Panc1 (cell line): ENCODE data around the gene TBC1D22A. TPM values are rescaled to one million over a fixed set of nuclear protein-coding genes. Genes with fewer than 3 reads are reported as not detected.

Source experiments
- ATAC-seq: fragments of 200-7000 bp; cut with Tn5 transposase; 2 replicates; pipeline ENCODE4 v1.9.1; 2020; ENCODE audit warnings: mild to moderate bottlenecking, moderate library complexity
- BruUV-seq: library from RNA; stranded (reverse); fragments of 400-500 nt; replicated peaks from 2 replicates; lab custom pipeline; 2021; lab: Mats Ljungman, UMichigan
- CTCF ChIA-PET: fragments of 300-600 bp; sonication (Branson Sonifier 250); formaldehyde crosslinking; loops from one replicate; lab custom pipeline; 2022; ENCODE audit warnings: antibody characterized with exemption; lab: Charles Lee
- POLR2A ChIA-PET: fragments of 300-600 bp; sonication (Branson Sonifier 250); formaldehyde crosslinking; loops from one replicate; lab custom pipeline; 2022; ENCODE audit warnings: antibody characterized with exemption; lab: Charles Lee
- DNase-seq: peaks from one replicate; pipeline ENCODE4 v3.0.0-alpha.2; 2010; ENCODE audit warnings: low read depth, low spot score
- H3K27ac ChIP-seq: 2 replicates; pipeline ENCODE4 v1.5.1; 2011; ENCODE audit warnings: mild to moderate bottlenecking, low read length, inconsistent platforms
- H3K27me3 ChIP-seq: fragments of 200-500 bp; sonication (Bioruptor generic); 2 replicates; pipeline ENCODE4 v1.6.0; 2014; ENCODE audit warnings: low read length, inconsistent platforms; ENCODE audit not compliant: control insufficient read depth, insufficient read depth
- H3K36me3 ChIP-seq: fragments of 200-500 bp; sonication (Bioruptor generic); 2 replicates; pipeline ENCODE4 v1.5.1; 2014; ENCODE audit warnings: inconsistent platforms, mild to moderate bottlenecking, low read length, moderate library complexity; ENCODE audit not compliant: control insufficient read depth, insufficient read depth
- H3K4me1 ChIP-seq: 2 replicates; pipeline ENCODE4 v1.5.1; 2011; ENCODE audit warnings: inconsistent platforms, mild to moderate bottlenecking, low read length, moderate library complexity; ENCODE audit not compliant: control insufficient read depth, insufficient read depth
- H3K4me3 ChIP-seq, 2 experiments: 2 replicates each; pipeline ENCODE4 v1.5.1; 2011 to 2012; ENCODE audit warnings: low read depth in 2 of 2, low read length in 2 of 2, mild to moderate bottlenecking in 2 of 2, inconsistent platforms in 1 of 2, moderate library complexity in 1 of 2
- H3K9me3 ChIP-seq: fragments of 200-500 bp; sonication (Bioruptor generic); 2 replicates; pipeline ENCODE4 v1.5.1; 2014; ENCODE audit warnings: low read depth, mild to moderate bottlenecking, inconsistent platforms, low read length, moderate library complexity; ENCODE audit not compliant: control insufficient read depth, insufficient read depth
- POLR2AphosphoS5 ChIP-seq: IDR thresholded peaks from 2 replicates; pipeline ENCODE4 v1.6.1; 2012; ENCODE audit warnings: mild to moderate bottlenecking, low read depth, low read length, moderate library complexity
- SIN3A ChIP-seq: IDR thresholded peaks from 2 replicates; pipeline ENCODE4 v1.6.1; 2012; ENCODE audit warnings: low read depth, mild to moderate bottlenecking, low read length, moderate library complexity, borderline replicate concordance; ENCODE audit not compliant: insufficient read depth
- TCF7L2 ChIP-seq: IDR thresholded peaks from 2 replicates; pipeline ENCODE4 v1.6.1; 2011; ENCODE audit warnings: mild to moderate bottlenecking, low read depth, low read length, inconsistent platforms
- in situ Hi-C: cut with HindIII; loops from 2 replicates; pipeline ENCODE4 v1.10.0; 2016; ENCODE audit warnings: low sequenced_read_pairs, low pct_unique_long_range_greater_than_20kb
- intact Hi-C: fragments of 100-400 bp; cut with micrococcal nuclease; formaldehyde crosslinking; loops from one replicate; pipeline ENCODE4 v1.10.0; 2022; ENCODE audit not compliant: unreplicated experiment
- total RNA-seq: library from RNA; stranded (reverse); gene quantifications from one replicate; pipeline ENCODE4 v1.2.1, GENCODE V29; 2021; ENCODE audit not compliant: unreplicated experiment
- TF ChIP-seq, protein P1 (sequence below): fragments of 450-650 bp; IDR thresholded peaks from 2 replicates; pipeline ENCODE4 v1.5.1; 2017; ENCODE audit warnings: mild to moderate bottlenecking
- TF ChIP-seq, protein P2 (sequence below), 2 experiments: IDR thresholded peaks; 2 replicates each; pipeline ENCODE4 v1.6.1; 2011 to 2012; ENCODE audit warnings: low read depth in 2 of 2, control low read depth in 1 of 2, low read length in 1 of 2, mild to moderate bottlenecking in 1 of 2, moderate library complexity in 1 of 2; ENCODE audit not compliant: insufficient read depth in 1 of 2

The TBC1D22A gene
- total RNA-seq, 1 experiment from 2014 or later = 28.7 TPM

DNA sequence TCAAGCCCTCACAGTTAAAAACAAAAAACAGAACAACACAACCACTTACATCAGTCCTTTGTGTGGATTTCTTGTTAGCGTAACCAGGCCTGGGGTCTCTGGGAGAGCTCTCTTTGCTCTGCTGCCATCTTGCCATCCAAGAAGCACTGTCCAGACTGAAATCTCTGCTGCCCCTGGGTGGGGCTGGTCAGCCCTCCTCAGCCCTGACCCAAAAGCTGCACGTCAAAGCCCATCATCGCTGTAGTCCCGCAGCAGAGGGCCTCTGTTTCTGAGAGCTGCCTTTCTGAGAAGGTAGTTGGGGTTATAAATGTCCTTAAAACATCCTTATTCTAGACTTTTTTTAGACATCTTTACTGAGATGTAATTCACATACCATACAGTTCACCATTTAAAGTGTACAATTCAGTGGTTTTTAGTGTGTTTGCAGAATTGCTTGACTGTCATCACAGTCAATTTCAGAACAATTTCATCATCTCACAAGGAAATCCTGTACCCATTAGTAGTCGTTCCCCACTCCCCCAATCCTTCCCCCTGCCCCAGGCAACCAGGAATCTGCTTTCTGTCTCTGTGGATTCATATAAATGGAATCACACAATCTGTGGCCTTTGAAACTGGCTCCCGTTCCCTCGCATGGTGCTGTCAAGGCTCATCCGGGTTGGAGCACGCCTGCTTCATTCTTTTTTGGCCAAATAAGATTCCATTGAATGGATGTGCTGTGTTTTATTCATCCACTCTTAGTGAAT is 94.9 kb downstream of the TBC1D22A start:
- H3K4me3 ChIP-seq = no peak overlapping the region
- ChIA-PET CTCF (no interaction called here), POLR2A (no interaction called here)
- no TSS peak for BruUV-seq
- intact Hi-C loops (no loop called here), in situ Hi-C loops (no loop called here)
- ATAC-seq (no peak), DNase-seq (no peak)
- H3K36me3 ChIP-seq = no peaks in the 10 kb centered on the region
- no peaks in the 10 kb centered on the region for H3K4me1 ChIP-seq
- TF ChIP-seq, protein P1, sequence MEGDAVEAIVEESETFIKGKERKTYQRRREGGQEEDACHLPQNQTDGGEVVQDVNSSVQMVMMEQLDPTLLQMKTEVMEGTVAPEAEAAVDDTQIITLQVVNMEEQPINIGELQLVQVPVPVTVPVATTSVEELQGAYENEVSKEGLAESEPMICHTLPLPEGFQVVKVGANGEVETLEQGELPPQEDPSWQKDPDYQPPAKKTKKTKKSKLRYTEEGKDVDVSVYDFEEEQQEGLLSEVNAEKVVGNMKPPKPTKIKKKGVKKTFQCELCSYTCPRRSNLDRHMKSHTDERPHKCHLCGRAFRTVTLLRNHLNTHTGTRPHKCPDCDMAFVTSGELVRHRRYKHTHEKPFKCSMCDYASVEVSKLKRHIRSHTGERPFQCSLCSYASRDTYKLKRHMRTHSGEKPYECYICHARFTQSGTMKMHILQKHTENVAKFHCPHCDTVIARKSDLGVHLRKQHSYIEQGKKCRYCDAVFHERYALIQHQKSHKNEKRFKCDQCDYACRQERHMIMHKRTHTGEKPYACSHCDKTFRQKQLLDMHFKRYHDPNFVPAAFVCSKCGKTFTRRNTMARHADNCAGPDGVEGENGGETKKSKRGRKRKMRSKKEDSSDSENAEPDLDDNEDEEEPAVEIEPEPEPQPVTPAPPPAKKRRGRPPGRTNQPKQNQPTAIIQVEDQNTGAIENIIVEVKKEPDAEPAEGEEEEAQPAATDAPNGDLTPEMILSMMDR = no peak
- TF ChIP-seq TCF7L2 = no peak
- H3K27me3 ChIP-seq = no peaks in the 10 kb centered on the region
- no peaks in the 10 kb centered on the region for H3K9me3 ChIP-seq
- no peak overlapping the region for H3K27ac ChIP-seq

DNA sequence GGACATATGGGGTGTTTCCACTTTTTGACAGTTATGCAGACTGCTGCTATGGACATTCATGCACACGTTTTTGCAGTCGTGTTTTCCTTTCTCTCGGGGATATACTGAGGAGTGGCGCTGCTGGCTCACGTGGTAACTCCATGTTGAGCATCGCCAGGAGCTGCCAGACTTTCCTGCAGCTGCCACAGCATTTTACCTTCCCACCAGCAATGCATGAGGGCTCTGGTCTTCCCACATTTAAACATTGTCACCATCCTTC is 95.4 kb downstream of the TBC1D22A start:
- Histone ChIP-seq H3K4me1 (no peaks in the 10 kb centered on the region), H3K27me3 (no peaks in the 10 kb centered on the region), H3K27ac (no peak overlapping the region), H3K36me3 (no peaks in the 10 kb centered on the region), H3K9me3 (no peaks in the 10 kb centered on the region), H3K4me3 (no peak overlapping the region)
- DNase-seq (no peak), ATAC-seq (no peak)
- ChIA-PET CTCF (no interaction called here), POLR2A (no interaction called here)
- intact Hi-C loops = no loop called here
- no TSS peak for BruUV-seq
- TF ChIP-seq POLR2AphosphoS5 = no peak
- no peak for TF ChIP-seq SIN3A
- TF ChIP-seq, protein P1 = no peak
- TF ChIP-seq, protein P2, sequence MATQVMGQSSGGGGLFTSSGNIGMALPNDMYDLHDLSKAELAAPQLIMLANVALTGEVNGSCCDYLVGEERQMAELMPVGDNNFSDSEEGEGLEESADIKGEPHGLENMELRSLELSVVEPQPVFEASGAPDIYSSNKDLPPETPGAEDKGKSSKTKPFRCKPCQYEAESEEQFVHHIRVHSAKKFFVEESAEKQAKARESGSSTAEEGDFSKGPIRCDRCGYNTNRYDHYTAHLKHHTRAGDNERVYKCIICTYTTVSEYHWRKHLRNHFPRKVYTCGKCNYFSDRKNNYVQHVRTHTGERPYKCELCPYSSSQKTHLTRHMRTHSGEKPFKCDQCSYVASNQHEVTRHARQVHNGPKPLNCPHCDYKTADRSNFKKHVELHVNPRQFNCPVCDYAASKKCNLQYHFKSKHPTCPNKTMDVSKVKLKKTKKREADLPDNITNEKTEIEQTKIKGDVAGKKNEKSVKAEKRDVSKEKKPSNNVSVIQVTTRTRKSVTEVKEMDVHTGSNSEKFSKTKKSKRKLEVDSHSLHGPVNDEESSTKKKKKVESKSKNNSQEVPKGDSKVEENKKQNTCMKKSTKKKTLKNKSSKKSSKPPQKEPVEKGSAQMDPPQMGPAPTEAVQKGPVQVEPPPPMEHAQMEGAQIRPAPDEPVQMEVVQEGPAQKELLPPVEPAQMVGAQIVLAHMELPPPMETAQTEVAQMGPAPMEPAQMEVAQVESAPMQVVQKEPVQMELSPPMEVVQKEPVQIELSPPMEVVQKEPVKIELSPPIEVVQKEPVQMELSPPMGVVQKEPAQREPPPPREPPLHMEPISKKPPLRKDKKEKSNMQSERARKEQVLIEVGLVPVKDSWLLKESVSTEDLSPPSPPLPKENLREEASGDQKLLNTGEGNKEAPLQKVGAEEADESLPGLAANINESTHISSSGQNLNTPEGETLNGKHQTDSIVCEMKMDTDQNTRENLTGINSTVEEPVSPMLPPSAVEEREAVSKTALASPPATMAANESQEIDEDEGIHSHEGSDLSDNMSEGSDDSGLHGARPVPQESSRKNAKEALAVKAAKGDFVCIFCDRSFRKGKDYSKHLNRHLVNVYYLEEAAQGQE (IDR thresholded peaks at IDR 0.05; ENCODE audit: insufficient read depth in 1 of 2, low read depth in 2 of 2, low read length in 1 of 2) = no peak
- TF ChIP-seq TCF7L2 = no peak
- in situ Hi-C loops = no loop called here
